Esophagus muscularis mucosa (tissue), 3 donors: ENCODE measurements around the gene APOC4.

Experiments
- EP300 ChIP-seq: sonication (generic); formaldehyde crosslinking; IDR thresholded peaks from one replicate; pipeline ENCODE4 v1.6.1; 2017; ENCODE audit warnings: antibody characterized with exemption
- POLR2AphosphoS5 ChIP-seq, 2 donors: sonication (generic); formaldehyde crosslinking; IDR thresholded peaks; one replicate each; pipeline ENCODE4 v1.6.1; 2017; ENCODE audit warnings: antibody characterized with exemption in 2 of 2

- TF ChIP-seq EP300 (no peak), POLR2AphosphoS5 (IDR thresholded peaks at IDR 0.05) (no peak)
Observed at GRCh38 chr19:44969437-44969836, 27.4 kb downstream of the APOC4 start.
